Activated T-helper 1 cell treated with anti-CD3 and anti-CD28 coated beads, Interleukin-12 subunit alpha, Interleukin-12 subunit beta, Interleukin-2, Interleukin-4 antibody, amounts not matched to agents 30 ng/mL and 10 ng/mL and 1 ng/mL, durations not matched to agents 14 hours and 24 hours and 36 hours (primary cell): ENCODE results near the gene RIOK1. TPM values are rescaled to one million over a fixed set of nuclear protein-coding genes. Genes with fewer than 3 reads are reported as not detected.
"Not testable (repeated sequence)": the region's sequence is repeated elsewhere in the genome, so short reads cannot be mapped to it uniquely, and the experiment has no call there.

Experiments used
- DNase-seq: peaks from one replicate; pipeline ENCODE4 v3.0.0; 2021; ENCODE audit warnings: low spot score
- H3K27ac Mint-ChIP-seq: one replicate; pipeline ENCODE4 v1.8.0; 2021; ENCODE audit warnings: mild to moderate bottlenecking, mixed read lengths
- H3K27me3 Mint-ChIP-seq: one replicate; pipeline ENCODE4 v1.8.0; 2022; ENCODE audit warnings: mild to moderate bottlenecking, moderate library complexity, mixed read lengths; ENCODE audit not compliant: insufficient read depth
- H3K36me3 Mint-ChIP-seq: one replicate; pipeline ENCODE4 v1.8.0; 2021; ENCODE audit warnings: low read depth, mixed read lengths
- H3K4me1 Mint-ChIP-seq: one replicate; pipeline ENCODE4 v1.8.0; 2021; ENCODE audit warnings: low read depth, mixed read lengths
- H3K4me3 Mint-ChIP-seq: one replicate; pipeline ENCODE4 v1.8.0; 2021; ENCODE audit warnings: mild to moderate bottlenecking, moderate library complexity, mixed read lengths
- H3K9me3 Mint-ChIP-seq: one replicate; pipeline ENCODE4 v1.8.0; 2021; ENCODE audit warnings: mixed read lengths
- intact Hi-C: fragments of 100-400 bp; cut with micrococcal nuclease; formaldehyde crosslinking; loops from one replicate; pipeline ENCODE4 v1.15.1; 2024
- total RNA-seq: library from RNA; stranded (reverse); gene quantifications from 2 replicates; pipeline ENCODE4 v1.2.3, GENCODE V29; 2022

RIOK1 gene
- total RNA-seq, 1 donor from 2014 or later, result 61.4 TPM

DNA sequence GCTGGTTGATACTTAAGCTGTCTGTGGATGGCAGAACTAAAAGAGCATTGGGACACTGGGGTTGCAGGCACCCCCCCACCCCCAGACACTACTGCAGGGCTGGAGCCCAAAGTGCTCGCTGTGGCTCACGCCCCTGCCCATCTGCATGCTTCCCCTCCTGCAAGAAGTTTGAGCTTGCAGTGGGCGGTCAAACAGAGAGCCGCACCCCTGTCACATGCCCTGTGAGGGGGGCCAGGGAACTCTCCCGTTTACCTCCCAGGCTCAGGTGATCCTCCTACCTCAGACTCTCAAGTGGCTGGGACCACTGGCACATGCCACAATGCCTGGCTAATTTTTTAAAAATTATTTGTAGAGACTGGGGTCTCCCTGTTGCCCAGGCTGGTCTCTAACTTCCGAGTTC, 63.3 kb downstream of the RIOK1 start:
- intact Hi-C loops, result no loop called here
- DNase-seq, result no peak
- Mint-ChIP-seq H3K27ac (no peak overlapping the region), H3K4me3 (no peak overlapping the region), H3K27me3 (peaks cover 9% of the 10 kb centered on the region), H3K9me3 (no peaks in the 10 kb centered on the region), H3K36me3 (no peaks in the 10 kb centered on the region), H3K4me1 (no peaks in the 10 kb centered on the region)

DNA sequence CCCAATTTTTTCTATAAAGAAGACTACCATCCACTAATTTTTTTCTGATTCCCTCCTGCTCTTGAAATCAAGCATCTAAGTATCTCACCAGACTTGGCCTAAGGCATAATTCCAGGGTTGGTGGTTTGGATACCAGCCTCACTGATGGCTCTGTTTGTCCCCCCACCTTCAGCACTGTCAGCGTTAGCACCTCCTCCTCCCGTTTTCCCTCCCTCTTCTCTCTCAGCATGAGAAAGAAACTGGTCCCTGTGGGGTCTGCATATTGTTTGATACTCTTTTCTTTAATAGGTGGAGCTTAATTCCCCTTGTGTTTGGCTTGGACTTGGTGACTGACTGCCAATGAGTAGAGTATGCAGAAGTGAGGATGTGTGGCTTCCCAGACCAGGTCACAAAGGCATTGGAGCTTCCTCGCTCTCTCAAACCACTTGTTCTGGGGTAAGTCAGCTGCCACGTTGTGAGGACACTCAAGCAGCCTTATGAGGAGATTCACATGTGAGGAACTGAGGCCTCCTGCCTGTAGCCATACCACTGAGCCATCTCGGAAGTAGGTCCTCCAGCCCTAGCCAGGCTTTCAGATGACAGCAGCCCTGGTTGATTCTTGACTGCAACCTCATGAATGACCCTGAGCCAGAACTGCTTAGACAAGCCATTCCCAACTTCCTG, 65.2 kb downstream of the RIOK1 start:
- Mint-ChIP-seq H3K4me1 (no peaks in the 10 kb centered on the region), H3K9me3 (no peaks in the 10 kb centered on the region), H3K27ac (no peak overlapping the region), H3K4me3 (no peak overlapping the region), H3K36me3 (no peaks in the 10 kb centered on the region), H3K27me3 (peaks cover 9% of the 10 kb centered on the region)
- no peak for DNase-seq
- intact Hi-C loops, result no loop called here

DNA sequence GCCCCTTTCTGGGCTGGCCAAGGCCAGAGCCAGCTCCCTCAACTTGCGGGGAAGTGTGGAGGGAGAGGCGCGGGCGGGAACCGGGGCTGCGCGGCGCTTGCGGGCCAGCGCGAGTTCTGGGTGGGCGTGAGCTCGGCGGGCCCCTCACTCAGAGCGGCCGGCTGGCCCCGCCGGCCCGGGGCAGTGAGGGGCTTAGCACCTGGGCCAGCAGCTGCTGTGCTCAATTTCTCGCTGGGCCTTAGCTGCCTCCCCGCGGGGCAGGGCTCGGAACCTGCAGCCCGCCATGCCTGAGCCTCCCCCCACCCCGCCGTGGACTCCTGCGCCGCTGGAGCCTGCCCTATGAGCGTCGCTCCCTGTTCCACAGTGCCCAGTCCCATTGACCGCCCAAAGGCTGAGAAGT, 66.7 kb downstream of the RIOK1 start:
- intact Hi-C loops, H3K36me3 Mint-ChIP-seq, H3K9me3 Mint-ChIP-seq, H3K4me1 Mint-ChIP-seq, H3K4me3 Mint-ChIP-seq, DNase-seq, H3K27ac Mint-ChIP-seq, H3K27me3 Mint-ChIP-seq: not testable (repeated sequence)

DNA sequence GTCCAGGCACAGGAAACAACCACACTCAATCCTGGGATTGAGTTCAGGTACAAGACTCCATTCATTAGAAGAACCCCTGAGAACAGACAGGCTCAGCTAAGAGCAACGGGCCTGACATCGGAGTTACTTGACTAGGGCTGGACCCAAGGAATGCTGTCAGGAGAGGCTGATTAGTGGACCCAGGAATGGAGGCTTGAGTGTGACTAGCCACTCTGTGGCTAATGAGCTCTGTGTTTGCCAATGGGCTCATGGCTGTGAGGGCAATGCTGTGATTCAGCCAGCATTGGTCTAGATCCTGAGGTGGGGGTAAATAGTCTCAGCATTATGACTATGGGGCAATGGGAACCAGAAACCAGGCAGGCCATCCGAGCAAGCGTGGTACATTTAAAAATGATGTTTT, 71.8 kb downstream of the RIOK1 start:
- Mint-ChIP-seq H3K36me3 (no peaks in the 10 kb centered on the region), H3K9me3 (no peaks in the 10 kb centered on the region), H3K4me1 (no peaks in the 10 kb centered on the region), H3K4me3 (no peak overlapping the region), H3K27ac (no peak overlapping the region), H3K27me3 (no peaks in the 10 kb centered on the region)
- DNase-seq, result no peak
- intact Hi-C loops, result no loop called here

DNA sequence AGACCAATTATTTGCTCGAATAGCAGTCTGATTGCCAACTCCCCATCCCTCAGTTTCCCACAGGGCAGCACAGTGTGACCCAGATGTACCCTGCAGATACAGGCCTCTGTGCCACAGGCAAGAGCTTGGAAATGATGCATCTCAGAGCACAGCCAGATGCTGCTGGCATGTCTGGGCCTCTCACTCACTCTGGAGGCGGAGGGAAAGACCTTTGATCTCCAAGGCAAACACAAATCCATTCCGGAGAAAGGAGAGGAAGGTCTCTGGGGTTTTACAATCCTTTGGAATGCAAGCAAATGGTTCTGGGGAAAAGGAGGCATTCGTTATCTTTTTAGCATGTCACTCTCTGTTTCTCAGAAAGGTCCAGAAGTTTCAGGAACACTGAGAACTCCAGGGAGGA, 74.2 kb downstream of the RIOK1 start:
- Mint-ChIP-seq H3K4me1 (no peaks in the 10 kb centered on the region), H3K36me3 (no peaks in the 10 kb centered on the region), H3K4me3 (no peak overlapping the region), H3K27ac (no peak overlapping the region), H3K9me3 (no peaks in the 10 kb centered on the region), H3K27me3 (no peaks in the 10 kb centered on the region)
- no peak for DNase-seq
- intact Hi-C loops, result no loop called here

DNA sequence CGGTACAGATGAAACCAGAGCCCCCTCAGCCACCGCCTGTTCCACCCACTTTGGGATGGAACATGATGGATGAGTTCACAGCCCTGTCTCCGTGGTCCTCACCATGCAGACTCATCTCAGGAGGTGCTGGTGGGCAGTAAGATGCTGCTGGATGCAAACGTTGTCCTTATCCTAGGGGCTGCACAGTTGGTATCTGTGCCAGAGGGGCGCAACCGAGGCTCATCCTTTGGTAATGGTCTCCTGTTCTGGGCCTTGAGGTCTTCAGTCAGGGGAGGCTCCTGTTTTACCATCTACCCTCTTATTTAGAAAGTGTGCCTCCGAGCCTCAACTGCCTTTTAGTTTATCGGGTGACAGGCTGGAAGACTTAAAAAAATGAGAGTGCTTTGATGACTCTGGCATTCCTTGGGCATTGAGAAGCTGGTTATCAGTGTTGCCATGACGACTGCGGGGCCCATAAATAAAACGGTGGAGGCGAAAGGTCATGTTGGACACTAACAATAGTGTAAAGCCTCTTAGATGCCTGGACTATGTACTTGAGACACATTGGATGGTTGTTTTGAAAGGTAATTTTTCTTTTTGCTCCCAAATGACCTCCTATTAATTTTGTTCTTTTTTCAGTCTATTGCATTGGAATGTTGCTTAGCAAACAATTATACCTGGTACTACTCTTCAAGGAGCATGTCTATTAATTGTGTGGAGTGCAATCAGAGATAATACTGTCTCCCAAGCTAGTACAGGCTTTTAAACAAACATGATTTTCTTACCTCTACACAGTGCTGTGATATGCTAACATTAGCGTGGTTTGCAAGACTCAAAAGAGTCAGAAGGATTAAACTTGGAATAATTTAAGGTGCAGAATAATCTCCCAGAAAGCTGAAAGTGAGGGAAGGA, 77.6 kb downstream of the RIOK1 start:
- Mint-ChIP-seq H3K4me3 (no peak overlapping the region), H3K9me3 (no peaks in the 10 kb centered on the region), H3K27ac (no peak overlapping the region), H3K27me3 (peaks cover 2% of the 10 kb centered on the region), H3K36me3 (no peaks in the 10 kb centered on the region), H3K4me1 (no peaks in the 10 kb centered on the region)
- DNase-seq, result no peak
- intact Hi-C loops, result no loop called here

Other genes starting within 250 kb of the RIOK1 start
- 160 and 168 TPM in 2 replicates for gene SSR1, start 76.6 kb upstream of the RIOK1 start, total RNA-seq
- gene CAGE1, start 66 bp upstream of the RIOK1 start, total RNA-seq, result 0.13 and 0.20 TPM in 2 replicates
- gene DSP, start 151.9 kb downstream of the RIOK1 start, total RNA-seq, result not detected in 2 replicates
- 17.7 and 18.0 TPM in 2 replicates for gene SNRNP48, start 200.4 kb downstream of the RIOK1 start, total RNA-seq